OCI-LY3 (cell line): ENCODE data around the gene ADARB2.

Experiments
- CTCF ChIP-seq: fragments of 200-600, 300-600 bp; sonication (generic); IDR thresholded peaks from 2 replicates; pipeline ENCODE4 v1.5.1; 2014; ENCODE audit warnings: antibody characterized with exemption, low read length, low read depth
- EZH2phosphoT487 ChIP-seq: fragments of 200-600 bp; shearing (Covaris generic); IDR thresholded peaks from 2 replicates; pipeline ENCODE4 v1.6.1; 2018; ENCODE audit warnings: antibody characterized with exemption, mixed run types, low read depth

- no peak for TF ChIP-seq CTCF
- no peak for TF ChIP-seq EZH2phosphoT487
Measured at GRCh38 chr10:1534820-1535219, 202.5 kb downstream of the ADARB2 start.
